OCI-LY1 (cell line): Measurements from ENCODE around the gene TNFAIP8L3.

ENCODE experiments used
- H2AFZ ChIP-seq: fragments of 200-600 bp; sonication (generic), shearing (Covaris generic); 2 replicates; pipeline ENCODE4 v1.6.0; 2014; ENCODE audit warnings: antibody characterized with exemption, mild to moderate bottlenecking, low read length
- H3F3A ChIP-seq: fragments of 200-600 bp; sonication (generic), shearing (Covaris generic); 2 replicates; pipeline ENCODE4 v1.6.0; 2014; ENCODE audit warnings: mild to moderate bottlenecking, antibody characterized with exemption, low read length, moderate library complexity; ENCODE audit not compliant: insufficient read depth
- H3K27ac ChIP-seq: fragments of 200-600 bp; sonication (generic); 2 replicates; pipeline ENCODE4 v1.5.1; 2014; ENCODE audit warnings: low read length, mixed run types, mild to moderate bottlenecking, low read depth; ENCODE audit not compliant: poor library complexity, severe bottlenecking
- H3K27me3 ChIP-seq: fragments of 200-600 bp; sonication (generic); 2 replicates; pipeline ENCODE4 v1.6.0; 2014; ENCODE audit warnings: antibody characterized with exemption, mild to moderate bottlenecking, low read length, moderate library complexity; ENCODE audit not compliant: insufficient read depth
- H3K36me3 ChIP-seq: fragments of 200-600 bp; sonication (generic); 2 replicates; pipeline ENCODE4 v1.6.1; 2014; ENCODE audit warnings: mild to moderate bottlenecking, antibody characterized with exemption, low read length, moderate library complexity, mixed read lengths; ENCODE audit not compliant: insufficient read depth
- H3K4me1 ChIP-seq: fragments of 200-600 bp; sonication (generic); 2 replicates; pipeline ENCODE4 v1.5.1; 2014; ENCODE audit warnings: mild to moderate bottlenecking, low read length, moderate library complexity; ENCODE audit not compliant: insufficient read depth, severe bottlenecking
- H3K4me2 ChIP-seq: fragments of 200-600 bp; sonication (generic), shearing (Covaris generic); 2 replicates; pipeline ENCODE4 v1.6.1; 2014; ENCODE audit warnings: low read length
- H3K4me3 ChIP-seq: fragments of 200-600 bp; sonication (generic); 2 replicates; pipeline ENCODE4 v1.5.1; 2014; ENCODE audit warnings: low read length, low read depth, mild to moderate bottlenecking, mixed read lengths; ENCODE audit not compliant: poor library complexity, severe bottlenecking
- H3K79me2 ChIP-seq: fragments of 200-600 bp; shearing (Covaris generic); 2 replicates; pipeline ENCODE4 v1.6.1; 2016; ENCODE audit warnings: mixed run types, low read length, mixed read lengths; ENCODE audit not compliant: insufficient read depth
- H3K9ac ChIP-seq: fragments of 200-600 bp; sonication (generic), shearing (Covaris generic); 2 replicates; pipeline ENCODE4 v1.6.1; 2014; ENCODE audit warnings: mild to moderate bottlenecking, low read length, mixed read lengths
- H3K9me2 ChIP-seq: fragments of 200-600 bp; sonication (generic), shearing (Covaris generic); 2 replicates; pipeline ENCODE4 v1.6.1; 2014; ENCODE audit warnings: low read depth, mild to moderate bottlenecking, low read length, mixed read lengths
- H3K9me3 ChIP-seq: fragments of 200-600 bp; shearing (Covaris generic); 2 replicates; pipeline ENCODE4 v1.6.1; 2014; ENCODE audit warnings: low read length, mixed read lengths
- H4K20me1 ChIP-seq: fragments of 200-600 bp; sonication (generic), shearing (Covaris generic); 2 replicates; pipeline ENCODE4 v1.6.0; 2016; ENCODE audit warnings: mild to moderate bottlenecking, low read length; ENCODE audit not compliant: insufficient read depth
- EZH2 ChIP-seq: fragments of 200-600 bp; sonication (generic), shearing (Covaris generic); IDR thresholded peaks from 2 replicates; pipeline ENCODE4 v1.8.0; 2017; ENCODE audit warnings: borderline replicate concordance, mixed run types, mild to moderate bottlenecking, antibody characterized with exemption, low read length, moderate library complexity, mixed read lengths
- TF ChIP-seq, protein P1 (sequence below): fragments of 200-600 bp; sonication (generic), shearing (Covaris generic); IDR thresholded peaks from 2 replicates; pipeline ENCODE4 v1.5.1; 2017; ENCODE audit warnings: mild to moderate bottlenecking, antibody characterized with exemption, low read length, moderate library complexity, mixed read lengths

TNFAIP8L3 gene

DNA sequence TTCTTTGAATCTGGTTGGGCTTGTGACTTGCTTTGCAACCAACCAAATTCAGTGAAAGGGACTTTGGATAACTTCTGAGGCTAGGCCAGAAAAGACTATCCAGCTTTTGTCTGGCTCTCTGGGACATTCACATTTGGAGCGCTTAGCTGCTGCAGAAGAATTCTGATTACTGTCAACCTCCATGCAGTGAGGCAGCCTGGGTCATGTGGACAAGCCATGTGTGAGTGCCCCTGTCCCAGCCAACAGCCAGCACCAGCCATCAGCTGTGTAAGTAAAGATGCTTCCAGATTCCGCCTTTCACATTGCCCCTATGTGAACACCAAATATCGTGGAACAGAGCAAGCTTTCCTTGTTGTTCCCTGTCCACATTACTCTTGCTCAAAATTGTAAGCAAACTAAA, 12.9 kb upstream of the TNFAIP8L3 start:
- no peak overlapping the region for H3K4me2 ChIP-seq
- no peak overlapping the region for H2AFZ ChIP-seq
- H3K36me3 ChIP-seq, result no peaks in the 10 kb centered on the region
- H4K20me1 ChIP-seq, result no peaks in the 10 kb centered on the region
- H3K79me2 ChIP-seq, result no peaks in the 10 kb centered on the region
- H3F3A ChIP-seq, result no peaks in the 10 kb centered on the region
- no peaks in the 10 kb centered on the region for H3K9me3 ChIP-seq
- H3K27ac ChIP-seq, result no peak overlapping the region
- no peak overlapping the region for H3K4me3 ChIP-seq
- H3K9ac ChIP-seq, result no peak overlapping the region
- TF ChIP-seq, protein P1, sequence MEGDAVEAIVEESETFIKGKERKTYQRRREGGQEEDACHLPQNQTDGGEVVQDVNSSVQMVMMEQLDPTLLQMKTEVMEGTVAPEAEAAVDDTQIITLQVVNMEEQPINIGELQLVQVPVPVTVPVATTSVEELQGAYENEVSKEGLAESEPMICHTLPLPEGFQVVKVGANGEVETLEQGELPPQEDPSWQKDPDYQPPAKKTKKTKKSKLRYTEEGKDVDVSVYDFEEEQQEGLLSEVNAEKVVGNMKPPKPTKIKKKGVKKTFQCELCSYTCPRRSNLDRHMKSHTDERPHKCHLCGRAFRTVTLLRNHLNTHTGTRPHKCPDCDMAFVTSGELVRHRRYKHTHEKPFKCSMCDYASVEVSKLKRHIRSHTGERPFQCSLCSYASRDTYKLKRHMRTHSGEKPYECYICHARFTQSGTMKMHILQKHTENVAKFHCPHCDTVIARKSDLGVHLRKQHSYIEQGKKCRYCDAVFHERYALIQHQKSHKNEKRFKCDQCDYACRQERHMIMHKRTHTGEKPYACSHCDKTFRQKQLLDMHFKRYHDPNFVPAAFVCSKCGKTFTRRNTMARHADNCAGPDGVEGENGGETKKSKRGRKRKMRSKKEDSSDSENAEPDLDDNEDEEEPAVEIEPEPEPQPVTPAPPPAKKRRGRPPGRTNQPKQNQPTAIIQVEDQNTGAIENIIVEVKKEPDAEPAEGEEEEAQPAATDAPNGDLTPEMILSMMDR, result no peak
- no peak for TF ChIP-seq EZH2
- H3K4me1 ChIP-seq, result no peaks in the 10 kb centered on the region
- H3K9me2 ChIP-seq, result no peaks in the 10 kb centered on the region
- H3K27me3 ChIP-seq, result 0 out of 2 replicates have a peak, but pooled peaks cover 3% of the 10 kb centered on the region

GRCh38 chr15:51106481-51106880, 11.8 kb upstream of the TNFAIP8L3 start:
- H3F3A ChIP-seq, result no peaks in the 10 kb centered on the region
- no peak overlapping the region for H2AFZ ChIP-seq
- no peak overlapping the region for H3K4me3 ChIP-seq
- no peaks in the 10 kb centered on the region for H3K36me3 ChIP-seq
- TF ChIP-seq, protein P1, result no peak
- no peak for TF ChIP-seq EZH2
- no peaks in the 10 kb centered on the region for H3K9me3 ChIP-seq
- no peak overlapping the region for H3K4me2 ChIP-seq
- no peak overlapping the region for H3K9ac ChIP-seq
- H3K27ac ChIP-seq, result no peak overlapping the region
- H4K20me1 ChIP-seq, result no peaks in the 10 kb centered on the region
- no peaks in the 10 kb centered on the region for H3K9me2 ChIP-seq
- H3K79me2 ChIP-seq, result no peaks in the 10 kb centered on the region
- H3K27me3 ChIP-seq, result 0 out of 2 replicates have a peak, but pooled peaks cover 3% of the 10 kb centered on the region
- H3K4me1 ChIP-seq, result no peaks in the 10 kb centered on the region

DNA sequence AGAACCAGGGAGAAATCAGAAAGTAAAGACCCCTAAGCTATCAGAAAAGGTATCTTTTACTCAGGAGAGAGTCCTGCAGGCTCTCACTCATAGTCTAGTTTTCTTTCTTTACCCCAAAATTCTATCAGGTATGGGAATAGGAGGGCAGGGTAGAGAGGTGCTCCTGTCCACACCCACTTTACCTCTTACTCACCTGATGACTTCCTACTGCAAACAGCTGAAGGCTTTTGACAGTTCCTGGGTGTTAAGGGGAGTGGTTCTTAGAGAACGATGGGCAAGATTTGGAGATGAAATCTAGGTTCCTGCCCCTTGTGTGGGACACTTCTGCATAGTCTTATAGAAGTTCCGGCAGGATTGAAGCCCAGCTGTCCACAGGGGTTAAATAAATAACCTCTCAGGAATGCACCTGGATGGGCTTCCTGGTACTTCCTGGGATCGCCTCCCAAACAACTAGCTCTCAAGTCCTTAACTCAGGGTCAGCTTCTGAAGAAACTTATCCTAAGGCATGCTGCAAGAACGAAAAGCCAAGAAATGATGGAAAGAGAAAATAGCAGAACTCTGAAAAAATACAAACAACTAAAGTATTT, 10.8 kb upstream of the TNFAIP8L3 start:
- H3K4me2 ChIP-seq, result no peak overlapping the region
- H3K9ac ChIP-seq, result no peak overlapping the region
- no peaks in the 10 kb centered on the region for H3K79me2 ChIP-seq
- H3K27ac ChIP-seq, result no peak overlapping the region
- H3K36me3 ChIP-seq, result no peaks in the 10 kb centered on the region
- no peak overlapping the region for H3K4me3 ChIP-seq
- no peaks in the 10 kb centered on the region for H4K20me1 ChIP-seq
- H3K27me3 ChIP-seq, result 0 out of 2 replicates have a peak, but pooled peaks cover 3% of the 10 kb centered on the region
- no peaks in the 10 kb centered on the region for H3K9me3 ChIP-seq
- TF ChIP-seq EZH2, result no peak
- TF ChIP-seq, protein P1, result no peak
- H3K4me1 ChIP-seq, result no peaks in the 10 kb centered on the region
- H3K9me2 ChIP-seq, result no peaks in the 10 kb centered on the region
- H3F3A ChIP-seq, result no peaks in the 10 kb centered on the region
- no peak overlapping the region for H2AFZ ChIP-seq
